GM21360 (cell line): ENCODE results near the gene MOK.
"Not testable (repeated sequence)": the region's sequence is repeated elsewhere in the genome, so short reads cannot be mapped to it uniquely, and the experiment has no call there.

Experiments used
- ATAC-seq: cut with Tn5 transposase; IDR thresholded peaks from one replicate; pipeline ENCODE4 v1.9.1; 2021; ENCODE audit warnings: mild to moderate bottlenecking, moderate library complexity; ENCODE audit not compliant: unreplicated experiment

MOK gene

DNA sequence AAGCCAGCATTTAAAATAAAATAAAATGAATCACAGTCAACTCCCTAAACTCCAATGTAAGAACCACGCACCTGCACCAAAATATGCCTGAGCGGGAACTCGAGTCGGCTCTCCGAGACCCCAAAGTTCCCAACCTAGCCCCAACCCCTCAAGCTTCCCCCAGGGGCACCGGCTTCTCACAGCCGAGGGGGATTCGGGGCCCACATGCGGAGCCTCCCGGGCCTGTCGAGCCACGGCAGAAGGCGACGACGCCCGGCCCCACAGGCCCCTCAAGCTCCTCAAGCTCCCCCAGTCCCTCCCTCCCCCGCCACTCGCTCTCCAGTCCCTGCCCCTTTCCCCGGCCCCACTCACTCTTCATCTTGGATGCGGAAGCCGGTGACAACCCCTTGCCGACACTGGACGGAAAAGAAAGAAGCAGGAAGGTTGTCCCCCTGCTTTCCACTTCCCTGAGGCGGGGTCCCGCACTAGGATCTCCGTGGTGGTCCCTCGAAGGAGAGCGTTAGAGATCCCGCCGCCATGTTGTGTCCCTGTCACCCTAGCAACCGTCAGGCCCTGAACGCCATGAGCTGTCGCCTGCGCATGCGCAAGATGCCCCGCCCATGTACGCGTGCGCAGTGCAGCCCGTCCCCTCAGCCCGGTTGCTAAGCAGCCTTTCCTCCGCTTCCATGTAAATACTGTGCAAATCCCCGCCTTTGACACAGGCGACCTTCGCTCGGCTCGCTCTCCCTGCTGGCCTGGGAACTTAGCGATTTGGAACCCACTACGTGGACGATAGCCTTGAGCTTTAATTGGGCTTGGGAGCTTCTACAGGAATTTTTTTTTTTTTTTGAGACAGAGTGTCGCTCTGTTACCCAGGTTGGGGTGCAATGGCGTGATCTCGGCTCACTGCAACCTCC is at the start of gene MOK:
Gene MOK (minus strand): TSS at position 554 of the 896 bp plus-strand sequence. CDS start 196 bp downstream, at position 358.
- ATAC-seq = peak; percentile 92

DNA sequence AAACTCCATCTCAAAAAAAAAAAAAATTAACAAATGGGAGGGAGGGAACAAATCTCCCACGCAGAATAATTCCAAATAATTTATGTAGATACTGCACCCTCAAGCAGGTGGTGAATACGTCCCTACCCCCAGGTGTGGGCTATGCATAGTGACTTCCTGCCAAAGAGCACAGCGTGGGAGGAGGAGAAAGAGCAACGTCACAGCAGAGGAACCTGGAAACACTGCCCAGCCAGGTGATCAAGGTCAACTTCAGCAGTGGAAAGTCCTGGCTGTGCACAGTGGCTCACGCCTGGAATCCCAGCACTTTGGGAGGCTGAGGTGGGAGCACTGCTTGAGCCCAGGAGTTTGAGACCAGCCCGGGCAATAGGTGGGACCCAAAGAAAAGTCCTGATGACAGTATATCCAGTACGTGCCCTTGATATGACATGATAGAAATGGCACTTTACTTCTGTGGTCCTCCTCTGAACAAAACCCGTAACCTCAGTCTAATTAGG is 48.2 kb upstream of the MOK start:
- ATAC-seq = no peak

DNA sequence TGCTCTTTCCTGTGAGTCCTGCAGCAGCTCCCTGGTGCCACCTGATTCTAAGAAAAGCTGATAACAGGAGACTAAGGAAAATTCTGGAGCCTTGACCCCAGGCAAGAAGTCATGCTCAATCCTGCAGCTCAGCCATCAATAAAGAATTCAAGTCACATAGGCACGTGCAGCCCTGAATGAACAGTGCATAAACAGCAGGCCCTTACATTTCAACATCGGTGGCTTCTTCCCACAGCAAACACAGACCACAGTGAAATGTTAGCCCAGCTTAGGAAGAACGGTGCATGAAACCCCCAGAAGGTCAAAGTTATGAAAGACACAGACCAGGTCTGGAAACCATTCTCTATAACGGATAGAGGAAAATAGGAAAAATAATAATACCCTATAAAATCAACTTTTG is 47.2 kb upstream of the MOK start:
- ATAC-seq = no peak

DNA sequence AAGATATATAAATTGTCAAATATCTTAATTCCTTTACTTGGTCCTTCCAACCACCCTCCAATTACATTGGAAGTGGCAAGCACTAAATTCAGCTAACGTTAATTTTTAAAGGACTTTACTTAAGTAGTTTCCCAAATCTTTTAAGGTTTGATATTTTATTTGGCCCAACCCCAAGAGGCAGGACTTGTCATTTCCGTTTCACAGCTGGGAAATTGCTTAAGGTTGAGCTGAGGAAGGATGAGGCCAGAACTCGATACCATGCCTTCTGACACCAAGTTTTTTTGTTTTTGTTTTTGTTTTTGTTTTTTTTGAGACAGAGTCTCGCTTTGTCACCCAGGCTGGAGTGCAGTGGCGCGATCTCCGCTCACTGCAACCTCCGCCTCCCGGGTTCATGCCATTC is 46.6 kb upstream of the MOK start:
- ATAC-seq = not testable (repeated sequence)

- ATAC-seq = no peak
These were observed 46.1 kb upstream of the MOK start for GRCh38 chr14:102351023-102351422.

DNA sequence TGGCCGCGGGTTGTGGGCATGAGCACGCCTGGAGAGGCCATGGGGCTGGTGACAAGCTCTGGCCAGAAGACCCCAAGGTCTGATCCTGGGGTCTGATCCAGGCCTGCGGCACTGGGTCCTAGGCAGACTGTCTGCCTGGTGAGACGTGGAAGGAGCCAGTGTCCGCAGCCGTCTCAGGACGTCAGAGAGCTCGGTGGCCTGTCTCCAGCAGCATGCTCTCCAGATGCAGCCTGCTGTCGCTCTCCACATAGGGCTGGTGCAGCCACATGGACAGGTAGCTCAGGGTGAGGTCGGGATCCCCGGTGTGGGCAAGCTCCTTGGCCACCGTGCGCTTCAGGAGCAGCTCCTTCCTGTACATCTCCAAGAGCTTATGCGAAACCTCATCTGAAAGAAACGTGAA is 43.4 kb upstream of the MOK start:
- ATAC-seq = no peak

DNA sequence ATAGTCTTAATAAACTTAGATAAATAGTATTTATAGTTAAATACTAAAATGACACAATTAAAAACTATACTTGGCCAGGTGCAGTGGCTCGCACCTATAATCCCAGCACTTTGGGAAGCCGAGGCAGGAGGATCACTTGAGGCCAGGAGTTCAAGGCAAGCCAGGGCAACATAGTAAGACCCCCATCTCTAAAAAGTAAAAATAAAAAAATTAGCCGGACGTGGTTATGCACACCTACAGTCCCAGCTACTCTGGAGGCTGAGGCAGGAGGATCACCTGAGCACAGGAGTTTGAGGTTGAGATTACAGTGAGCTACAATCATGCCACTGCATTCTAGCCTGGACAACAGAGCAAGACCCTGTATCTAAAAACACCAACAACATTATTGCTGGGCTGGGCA is 41.7 kb upstream of the MOK start:
- ATAC-seq = no peak

DNA sequence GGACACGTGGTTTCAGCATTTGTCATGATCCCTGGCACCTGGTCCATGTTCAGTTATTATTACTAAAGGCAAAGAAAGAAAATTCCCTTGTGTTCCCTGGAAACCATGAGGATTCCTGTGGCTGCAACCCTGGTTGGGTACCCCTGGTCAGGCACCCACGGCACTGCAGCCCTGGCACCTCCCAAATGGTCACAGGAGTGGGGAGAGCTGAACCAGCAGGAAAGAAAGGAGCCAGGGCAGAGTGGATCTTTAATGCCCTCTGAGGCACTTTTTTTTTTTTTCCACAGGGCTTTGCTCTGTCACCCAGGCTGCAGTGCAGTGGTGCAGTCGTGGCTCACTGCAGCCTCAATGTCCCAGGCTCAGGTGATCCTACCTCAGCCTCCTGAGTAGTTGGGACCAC is 40.3 kb upstream of the MOK start:
- ATAC-seq = no peak

- ATAC-seq = no peak
These were observed 39.5 kb upstream of the MOK start for GRCh38 chr14:102344485-102344884.

DNA sequence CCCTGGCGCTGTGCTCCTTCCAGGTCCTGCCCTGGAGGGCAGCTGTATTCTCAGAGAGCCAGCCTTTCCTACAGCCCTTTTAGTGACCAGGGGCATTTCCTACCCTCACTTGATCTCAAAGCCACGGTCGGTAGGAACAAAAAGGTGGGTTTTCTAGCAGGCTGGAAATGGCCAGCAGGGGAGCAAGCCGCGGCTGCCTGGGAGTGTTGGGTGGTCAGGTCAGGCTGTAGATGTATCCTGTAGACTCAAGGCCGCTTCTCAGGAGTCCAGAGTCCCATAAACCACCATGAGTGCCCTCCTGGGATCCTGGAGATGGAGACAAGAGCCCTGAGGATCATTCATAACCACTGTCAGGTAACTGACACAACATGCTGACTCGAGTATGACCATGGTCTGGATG is 39.1 kb upstream of the MOK start:
- ATAC-seq = no peak

GRCh38 chr14:102342238-102342637 is 37.3 kb upstream of the MOK start:
- ATAC-seq = no peak

- no peak for ATAC-seq
These were observed 36.6 kb upstream of the MOK start for GRCh38 chr14:102341566-102341965.

DNA sequence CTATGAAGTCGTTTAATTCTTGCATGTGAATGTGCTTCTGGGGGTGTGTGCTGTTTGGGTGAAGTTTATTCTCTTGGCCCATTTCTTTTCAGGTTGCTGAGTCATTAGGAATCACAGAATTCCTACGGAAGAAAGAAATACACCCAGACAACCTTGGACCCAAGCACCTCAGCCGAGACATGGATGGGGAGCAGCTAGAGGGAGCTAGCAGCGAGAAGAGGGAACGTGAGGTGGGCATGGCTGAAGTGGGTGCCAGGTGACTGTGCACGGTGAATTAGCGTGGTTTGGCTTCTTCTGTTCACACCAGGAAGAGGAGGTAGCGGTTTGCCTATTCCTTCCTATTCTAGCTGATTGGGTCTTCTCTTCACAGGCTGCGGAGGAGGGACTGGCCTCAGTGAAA is 33.8 kb upstream of the MOK start:
- ATAC-seq = no peak

DNA sequence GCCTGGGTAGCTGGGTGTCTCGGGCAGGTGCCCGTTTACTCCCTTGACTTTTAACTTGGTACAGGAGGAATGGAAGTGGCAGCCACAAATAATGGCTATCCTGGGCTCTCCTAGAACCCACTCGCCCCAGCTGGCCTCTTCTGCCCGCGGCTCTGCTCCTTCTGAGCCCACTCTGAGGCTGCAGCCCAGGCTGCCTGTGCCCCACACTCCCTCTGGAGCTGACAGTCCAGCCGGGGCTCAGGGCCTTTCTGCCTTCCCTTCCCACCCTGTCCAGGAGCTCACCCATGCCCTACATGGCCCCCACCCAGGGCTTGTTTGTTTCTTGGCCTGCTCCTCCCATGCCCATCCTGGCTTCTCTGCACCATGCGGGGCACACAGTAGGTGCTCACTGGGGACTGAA is 30.2 kb upstream of the MOK start:
- no peak for ATAC-seq

DNA sequence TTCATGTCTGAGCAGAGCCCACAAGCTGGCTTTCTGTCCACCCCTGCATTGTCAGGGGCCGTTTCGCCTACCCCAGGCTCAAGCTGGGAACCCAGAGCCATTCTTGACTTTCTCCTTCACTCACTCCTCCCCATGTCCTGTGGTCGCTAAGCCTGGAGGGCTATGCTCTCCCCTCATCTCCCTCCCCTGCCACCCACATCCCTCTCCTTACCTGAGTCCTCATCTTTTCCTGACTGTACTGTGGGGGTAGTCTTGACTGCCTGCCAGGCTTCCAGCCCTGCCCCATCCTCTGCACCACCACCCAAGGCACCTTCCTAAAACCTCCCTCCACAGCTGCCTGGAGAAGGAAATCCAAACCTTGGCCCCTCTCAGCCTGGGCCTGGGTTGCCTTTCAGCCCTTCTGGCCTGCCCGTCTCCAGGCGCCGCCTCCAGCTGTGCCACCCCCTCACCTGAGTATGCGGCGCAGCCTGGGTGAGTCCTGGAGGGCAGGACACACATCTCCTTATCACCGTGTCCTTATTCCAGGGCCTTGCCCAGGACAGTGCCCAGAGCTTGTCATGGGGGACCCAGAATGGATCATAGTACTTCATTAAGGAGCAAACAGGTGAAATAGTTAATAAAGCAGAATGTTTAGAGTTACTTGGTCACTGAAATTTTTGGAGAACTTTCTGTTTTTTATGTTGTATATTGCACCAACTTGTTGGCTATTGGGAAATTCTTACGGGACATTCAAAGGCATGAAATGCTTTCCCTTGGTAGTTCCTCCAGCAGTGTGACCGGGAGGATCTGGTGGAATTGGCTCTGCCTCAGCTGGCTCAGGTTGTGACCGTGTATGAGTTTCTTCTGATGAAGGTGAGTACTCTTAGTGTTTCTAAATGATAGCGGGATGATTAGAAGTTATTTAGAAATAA is 29.1 kb upstream of the MOK start:
- no peak for ATAC-seq

DNA sequence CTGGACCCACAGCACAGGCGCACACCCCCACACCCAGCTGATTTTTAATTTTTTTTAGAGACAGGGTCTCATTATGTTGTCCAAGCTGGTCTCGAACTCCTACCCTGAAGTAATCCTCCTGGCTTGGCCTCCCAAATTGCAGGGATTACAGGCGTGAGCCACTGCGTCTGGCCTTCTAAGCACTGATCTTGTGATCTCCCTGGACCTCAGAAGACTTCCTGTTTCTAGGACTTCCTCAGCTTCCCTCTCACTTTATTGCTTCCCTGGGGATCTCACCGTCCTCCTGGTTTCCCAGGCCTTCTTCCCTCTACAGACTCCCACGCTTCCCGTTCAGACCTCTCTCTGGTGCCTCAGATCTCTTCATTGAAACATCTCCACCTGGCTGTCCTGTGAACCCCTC is 28.4 kb upstream of the MOK start:
- ATAC-seq = no peak

- ATAC-seq = no peak
These were observed 25.8 kb upstream of the MOK start for GRCh38 chr14:102330806-102331205.

DNA sequence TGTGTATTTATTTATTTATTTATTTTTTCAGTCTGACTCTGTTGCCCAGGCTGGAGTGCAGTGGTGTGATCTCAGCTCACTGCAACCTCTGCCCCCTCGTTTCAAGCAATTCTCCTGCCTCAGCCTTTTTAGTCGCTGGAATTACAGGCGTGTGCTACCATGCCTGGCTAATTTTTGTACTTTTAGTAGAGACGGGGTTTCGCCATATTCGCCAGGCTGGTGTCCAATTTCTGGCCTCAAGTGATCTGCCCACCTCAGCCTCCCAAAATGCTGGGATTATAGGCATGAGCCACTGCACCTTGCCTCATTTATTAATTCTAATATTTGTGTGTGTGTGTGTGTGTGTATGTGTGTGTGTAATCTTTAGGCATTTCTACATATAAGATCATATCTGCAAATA is 24.4 kb upstream of the MOK start:
- not testable (repeated sequence) for ATAC-seq

DNA sequence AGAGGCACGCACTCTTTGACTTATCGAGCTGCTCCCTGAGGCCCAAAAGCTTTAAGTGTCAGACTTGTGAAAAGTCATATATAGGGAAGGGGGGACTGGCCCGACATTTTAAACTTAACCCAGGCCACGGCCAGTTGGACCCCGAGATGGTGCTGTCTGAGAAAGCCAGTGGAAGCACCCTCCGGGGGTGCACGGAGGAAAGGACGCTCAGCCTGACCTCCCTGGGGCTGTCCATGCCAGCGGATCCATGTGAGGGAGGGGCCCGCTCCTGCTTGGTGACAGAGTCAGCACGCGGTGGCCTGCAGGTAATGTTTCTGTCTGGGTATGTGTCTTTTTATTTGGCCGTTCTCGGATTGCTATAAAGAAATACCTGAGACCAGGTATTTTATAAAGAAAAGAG is 21.6 kb upstream of the MOK start:
- ATAC-seq = no peak

DNA sequence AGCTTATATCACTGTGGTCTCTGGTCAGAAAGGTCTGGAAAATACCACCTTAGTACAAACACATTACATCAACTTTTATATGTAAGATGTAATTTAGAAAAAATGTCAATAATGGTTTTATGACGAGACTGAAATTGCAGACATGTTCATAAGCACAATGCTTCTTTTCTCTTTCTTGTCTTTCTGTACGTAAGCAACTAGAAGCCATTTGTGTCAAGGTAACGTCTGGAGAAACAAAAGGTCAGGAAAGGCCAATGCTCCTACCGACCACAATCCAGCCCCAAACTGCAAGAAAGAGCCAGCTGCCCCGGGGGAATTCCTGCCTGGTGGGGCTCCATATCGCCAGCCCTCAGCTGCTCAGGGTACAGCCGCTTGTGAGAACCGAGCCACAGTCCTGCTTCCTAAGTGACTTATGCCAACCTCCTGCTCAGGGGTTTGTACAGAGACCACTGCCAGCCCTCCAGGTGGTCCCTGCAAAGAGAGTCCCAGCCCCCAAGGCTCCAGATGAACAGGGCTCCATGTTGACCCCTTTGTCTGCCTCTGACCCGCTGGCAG is 20.9 kb upstream of the MOK start:
- ATAC-seq = no peak

DNA sequence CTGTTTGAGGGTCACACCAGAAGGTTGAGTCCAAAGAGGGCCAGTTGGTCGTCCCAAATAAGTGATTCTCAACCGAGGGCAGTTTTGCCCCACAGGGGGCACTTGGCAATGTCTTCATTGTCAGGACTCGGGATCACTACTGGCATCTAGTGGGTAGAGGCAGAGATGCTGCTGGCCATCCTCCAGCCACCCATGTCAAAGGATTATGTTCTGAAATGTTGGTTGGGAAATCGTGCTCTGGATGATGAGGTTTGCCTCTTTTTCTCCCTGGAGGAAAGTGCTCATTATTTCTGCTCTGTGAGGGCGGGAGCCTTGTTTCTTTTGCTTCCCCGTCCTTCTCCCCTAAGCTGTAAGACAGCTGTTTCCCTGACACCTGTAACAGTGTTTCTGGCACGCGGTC is 18.1 kb upstream of the MOK start:
- ATAC-seq = no peak
